HCT116 (cell line): ENCODE data around the gene CPSF2. TPM values are rescaled to one million over a fixed set of nuclear protein-coding genes. Genes with fewer than 3 reads are reported as not detected.

Experiments
- ATAC-seq: fragments of 200-7000 bp; cut with Tn5 transposase; 2 replicates; pipeline ENCODE4 v1.9.1; 2020; ENCODE audit warnings: mild to moderate bottlenecking, moderate library complexity
- BruUV-seq: library from RNA; stranded (reverse); fragments of 400-500 nt; replicated peaks from 2 replicates; lab custom pipeline; 2021; lab: Mats Ljungman, UMichigan
- CTCF ChIA-PET: fragments of 300-600 bp; sonication (Branson Sonifier 250); formaldehyde crosslinking; loops from one replicate; lab custom pipeline; 2021; ENCODE audit warnings: antibody characterized with exemption; lab: Charles Lee
- POLR2A ChIA-PET: fragments of 300-600, 350-600 bp; sonication (Branson Sonifier 250); formaldehyde crosslinking; loops from one replicate; lab custom pipeline; 2021; ENCODE audit warnings: antibody characterized with exemption; lab: Charles Lee
- RAD21 ChIA-PET, 2 experiments: fragments of 300-600 bp; sonication (Branson Sonifier 250); formaldehyde crosslinking; loops; one replicate each; lab custom pipeline; 2023; ENCODE audit warnings: low total read pairs in 2 of 2; ENCODE audit not compliant: uncharacterized antibody in 2 of 2, unreplicated experiment in 2 of 2, low non-redundant PET in 1 of 2; lab: Charles Lee
- DNase-seq: peaks from one replicate; pipeline ENCODE4 v3.0.0-alpha.2; 2010; ENCODE audit warnings: low read depth, low spot score
- H2AFZ ChIP-seq: fragments of 200-600 bp; shearing (Covaris generic), sonication (generic); 2 replicates; pipeline ENCODE4 v1.6.1; 2017; ENCODE audit warnings: low read depth, mixed run types, mixed read lengths, antibody characterized with exemption, low read length; ENCODE audit not compliant: poor library complexity, severe bottlenecking
- H3K27ac ChIP-seq: 2 replicates; pipeline ENCODE4 v1.5.1; 2012; ENCODE audit warnings: low read depth, low read length
- H3K27me3 ChIP-seq: fragments of 200-600 bp; sonication (generic); 2 replicates; pipeline ENCODE4 v1.6.1; 2016; ENCODE audit warnings: mixed run types, low read length, mixed read lengths; ENCODE audit not compliant: insufficient read depth
- H3K36me3 ChIP-seq, 2 experiments: fragments of 200-500 bp in 1 of 2; fragments of 200-600 bp in 1 of 2; sonication (Bioruptor generic) in 1 of 2; sonication (generic) in 1 of 2; 2 replicates each; pipeline versions ENCODE4 v1.5.1 to v1.6.1; 2014 to 2016; ENCODE audit warnings: low read length in 2 of 2, inconsistent platforms in 1 of 2, mixed read lengths in 1 of 2, mixed run types in 1 of 2; ENCODE audit not compliant: insufficient read depth in 2 of 2, control insufficient read depth in 1 of 2
- H3K4me1 ChIP-seq, 2 experiments: fragments of 200-600 bp in 1 of 2; sonication (generic) in 1 of 2; 2 replicates each; pipeline versions ENCODE4 v1.5.1 to v1.6.1; 2012 to 2017; ENCODE audit warnings: low read length in 2 of 2, inconsistent platforms in 1 of 2, mild to moderate bottlenecking in 1 of 2, mixed read lengths in 1 of 2, mixed run types in 1 of 2, moderate library complexity in 1 of 2; ENCODE audit not compliant: insufficient read depth in 2 of 2, control insufficient read depth in 1 of 2
- H3K4me2 ChIP-seq: fragments of 200-600 bp; sonication (generic); 2 replicates; pipeline ENCODE4 v1.6.1; 2017; ENCODE audit warnings: mixed run types, low read length, mixed read lengths
- H3K4me3 ChIP-seq, 2 experiments: fragments of 200-600 bp in 1 of 2; sonication (generic) in 1 of 2; replicated peaks in 1 of 2; 2 replicates each; pipeline ENCODE4 v1.5.1; 2011 to 2016; ENCODE audit warnings: low read length in 2 of 2, control low read depth in 1 of 2, low read depth in 1 of 2, mild to moderate bottlenecking in 1 of 2, mixed read lengths in 1 of 2, mixed run types in 1 of 2
- H3K79me2 ChIP-seq: fragments of 200-600 bp; sonication (generic); 2 replicates; pipeline ENCODE4 v1.6.1; 2017; ENCODE audit warnings: mild to moderate bottlenecking, mixed run types, low read length, moderate library complexity, mixed read lengths; ENCODE audit not compliant: insufficient read depth
- H3K9ac ChIP-seq: fragments of 200-600 bp; sonication (generic); 2 replicates; pipeline ENCODE4 v1.6.1; 2016; ENCODE audit warnings: low read length, mixed read lengths
- H3K9me2 ChIP-seq: fragments of 200-600 bp; sonication (generic), shearing (Covaris generic); 2 replicates; pipeline ENCODE4 v1.6.1; 2017; ENCODE audit warnings: mixed run types, mild to moderate bottlenecking, moderate library complexity; ENCODE audit not compliant: insufficient read depth
- H3K9me3 ChIP-seq, 2 experiments: fragments of 200-500 bp in 1 of 2; fragments of 200-600 bp in 1 of 2; sonication (Bioruptor generic) in 1 of 2; sonication (generic) in 1 of 2; 2 replicates each; pipeline ENCODE4 v1.6.1; 2014 to 2017; ENCODE audit warnings: low read length in 2 of 2, mixed read lengths in 2 of 2, inconsistent platforms in 1 of 2, low read depth in 1 of 2, mild to moderate bottlenecking in 1 of 2, mixed run types in 1 of 2, moderate library complexity in 1 of 2; ENCODE audit not compliant: control insufficient read depth in 1 of 2, insufficient read depth in 1 of 2
- H4K20me1 ChIP-seq: fragments of 200-600 bp; sonication (generic), shearing (Covaris generic); 2 replicates; pipeline ENCODE4 v1.6.1; 2017; ENCODE audit warnings: mixed run types, mild to moderate bottlenecking, moderate library complexity; ENCODE audit not compliant: insufficient read depth
- CEBPB ChIP-seq: IDR thresholded peaks from 2 replicates; pipeline ENCODE4 v1.6.1; 2012; ENCODE audit warnings: low read depth
- EGR1 ChIP-seq: IDR thresholded peaks from 2 replicates; pipeline ENCODE4 v1.6.1; 2012; ENCODE audit warnings: low read depth
- EZH2phosphoT487 ChIP-seq: fragments of 200-600 bp; IDR thresholded peaks from 2 replicates; pipeline ENCODE4 v1.6.1; 2018; ENCODE audit warnings: antibody characterized with exemption, borderline replicate concordance
- RAD21 ChIP-seq: IDR thresholded peaks from 2 replicates; pipeline ENCODE4 v1.6.1; 2012; ENCODE audit warnings: low read depth, mild to moderate bottlenecking
- TCF7L2 ChIP-seq: IDR thresholded peaks from 2 replicates; pipeline ENCODE4 v1.7.0; 2011; ENCODE audit warnings: borderline replicate concordance, inconsistent platforms; ENCODE audit not compliant: insufficient read depth, insufficient read length; ENCODE audit errors: extremely low read depth
- ZNF274 ChIP-seq: fragments of 200-500 bp; sonication (Bioruptor generic); IDR thresholded peaks from 2 replicates; pipeline ENCODE4 v1.6.1; 2014; ENCODE audit warnings: mild to moderate bottlenecking, low read depth, low read length, inconsistent platforms
- intact Hi-C: fragments of 100-400 bp; cut with micrococcal nuclease; formaldehyde crosslinking; loops from 2 replicates; pipeline ENCODE4 v1.10.0; 2022
- total RNA-seq: library from RNA; stranded (reverse); gene quantifications from one replicate; pipeline ENCODE4 v1.2.1, GENCODE V29; 2021; ENCODE audit not compliant: unreplicated experiment
- TF ChIP-seq, protein P1 (sequence below): IDR thresholded peaks from 2 replicates; pipeline ENCODE4 v1.6.1; 2012
- TF ChIP-seq, protein P2 (sequence below): IDR thresholded peaks from 2 replicates; pipeline ENCODE4 v1.6.1; 2012; ENCODE audit warnings: low read depth
- TF ChIP-seq, protein P3 (sequence below): IDR thresholded peaks from 2 replicates; pipeline ENCODE4 v1.6.1; 2011; ENCODE audit warnings: mild to moderate bottlenecking, low read length, moderate library complexity; ENCODE audit not compliant: insufficient replicate concordance; ENCODE audit errors: extremely low read depth
- TF ChIP-seq, protein P4 (sequence below), 3 experiments: fragments of 200-600 bp in 1 of 3; sonication (generic) in 1 of 3; IDR thresholded peaks in 2 of 3; conservative IDR thresholded peaks in 1 of 3; 2 replicates each; pipeline ENCODE4 v1.5.1; 2012 to 2017; ENCODE audit warnings: low read depth in 2 of 3, low read length in 2 of 3, antibody characterized with exemption in 1 of 3, borderline replicate concordance in 1 of 3, control low read depth in 1 of 3, mild to moderate bottlenecking in 1 of 3, mixed read lengths in 1 of 3, mixed run types in 1 of 3, moderate library complexity in 1 of 3; ENCODE audit not compliant: insufficient read depth in 1 of 3

CPSF2 gene
- total RNA-seq, 1 experiment from 2014 or later, result 77.0 TPM

DNA sequence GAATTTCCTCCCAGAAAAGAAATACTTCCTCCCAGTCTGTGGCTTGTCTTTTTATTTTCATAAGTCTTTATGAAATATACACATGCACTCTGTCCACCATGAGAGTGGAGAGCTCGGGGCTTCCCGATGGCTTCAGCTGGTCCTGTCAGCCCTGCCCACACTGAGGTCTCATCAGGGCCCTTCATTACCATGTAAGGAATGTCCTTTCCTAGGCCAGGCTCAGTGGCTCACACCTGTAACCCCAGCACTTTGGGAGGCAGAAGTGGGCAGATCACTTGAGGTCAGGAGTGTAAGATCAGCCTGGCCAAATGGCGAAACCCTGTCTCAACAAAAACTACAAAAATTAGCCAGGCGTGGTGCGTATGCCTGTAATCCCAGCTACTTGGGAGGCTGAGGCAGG lies 77.0 kb downstream of the CPSF2 start:
- ATAC-seq, result no peak
- Histone ChIP-seq H3K27ac (no peak overlapping the region), H3K79me2 (no peaks in the 10 kb centered on the region), H3K27me3 (no peaks in the 10 kb centered on the region), H3K4me3 (no peak overlapping the region), H3K36me3 (no peaks in the 10 kb centered on the region), H3K9me3 (no peaks in the 10 kb centered on the region), H3K4me2 (no peak overlapping the region), H3K9ac (no peak overlapping the region), H3K4me1 (no peaks in the 10 kb centered on the region), H4K20me1 (no peaks in the 10 kb centered on the region), H3K9me2 (no peaks in the 10 kb centered on the region), H2AFZ (no peak overlapping the region)
- CTCF ChIA-PET, result no interaction called here
- POLR2A ChIA-PET, result no interaction called here
- RAD21 ChIA-PET, result no interaction called here
- DNase-seq, result no peak
- TF ChIP-seq RAD21 (no peak), EGR1 (no peak), CEBPB (no peak), TCF7L2 (no peak), ZNF274 (no peak), EZH2phosphoT487 (no peak)
- TF ChIP-seq, protein P1, sequence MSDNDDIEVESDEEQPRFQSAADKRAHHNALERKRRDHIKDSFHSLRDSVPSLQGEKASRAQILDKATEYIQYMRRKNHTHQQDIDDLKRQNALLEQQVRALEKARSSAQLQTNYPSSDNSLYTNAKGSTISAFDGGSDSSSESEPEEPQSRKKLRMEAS, result no peak
- TF ChIP-seq, protein P2, sequence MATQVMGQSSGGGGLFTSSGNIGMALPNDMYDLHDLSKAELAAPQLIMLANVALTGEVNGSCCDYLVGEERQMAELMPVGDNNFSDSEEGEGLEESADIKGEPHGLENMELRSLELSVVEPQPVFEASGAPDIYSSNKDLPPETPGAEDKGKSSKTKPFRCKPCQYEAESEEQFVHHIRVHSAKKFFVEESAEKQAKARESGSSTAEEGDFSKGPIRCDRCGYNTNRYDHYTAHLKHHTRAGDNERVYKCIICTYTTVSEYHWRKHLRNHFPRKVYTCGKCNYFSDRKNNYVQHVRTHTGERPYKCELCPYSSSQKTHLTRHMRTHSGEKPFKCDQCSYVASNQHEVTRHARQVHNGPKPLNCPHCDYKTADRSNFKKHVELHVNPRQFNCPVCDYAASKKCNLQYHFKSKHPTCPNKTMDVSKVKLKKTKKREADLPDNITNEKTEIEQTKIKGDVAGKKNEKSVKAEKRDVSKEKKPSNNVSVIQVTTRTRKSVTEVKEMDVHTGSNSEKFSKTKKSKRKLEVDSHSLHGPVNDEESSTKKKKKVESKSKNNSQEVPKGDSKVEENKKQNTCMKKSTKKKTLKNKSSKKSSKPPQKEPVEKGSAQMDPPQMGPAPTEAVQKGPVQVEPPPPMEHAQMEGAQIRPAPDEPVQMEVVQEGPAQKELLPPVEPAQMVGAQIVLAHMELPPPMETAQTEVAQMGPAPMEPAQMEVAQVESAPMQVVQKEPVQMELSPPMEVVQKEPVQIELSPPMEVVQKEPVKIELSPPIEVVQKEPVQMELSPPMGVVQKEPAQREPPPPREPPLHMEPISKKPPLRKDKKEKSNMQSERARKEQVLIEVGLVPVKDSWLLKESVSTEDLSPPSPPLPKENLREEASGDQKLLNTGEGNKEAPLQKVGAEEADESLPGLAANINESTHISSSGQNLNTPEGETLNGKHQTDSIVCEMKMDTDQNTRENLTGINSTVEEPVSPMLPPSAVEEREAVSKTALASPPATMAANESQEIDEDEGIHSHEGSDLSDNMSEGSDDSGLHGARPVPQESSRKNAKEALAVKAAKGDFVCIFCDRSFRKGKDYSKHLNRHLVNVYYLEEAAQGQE, result no peak
- TF ChIP-seq, protein P3, sequence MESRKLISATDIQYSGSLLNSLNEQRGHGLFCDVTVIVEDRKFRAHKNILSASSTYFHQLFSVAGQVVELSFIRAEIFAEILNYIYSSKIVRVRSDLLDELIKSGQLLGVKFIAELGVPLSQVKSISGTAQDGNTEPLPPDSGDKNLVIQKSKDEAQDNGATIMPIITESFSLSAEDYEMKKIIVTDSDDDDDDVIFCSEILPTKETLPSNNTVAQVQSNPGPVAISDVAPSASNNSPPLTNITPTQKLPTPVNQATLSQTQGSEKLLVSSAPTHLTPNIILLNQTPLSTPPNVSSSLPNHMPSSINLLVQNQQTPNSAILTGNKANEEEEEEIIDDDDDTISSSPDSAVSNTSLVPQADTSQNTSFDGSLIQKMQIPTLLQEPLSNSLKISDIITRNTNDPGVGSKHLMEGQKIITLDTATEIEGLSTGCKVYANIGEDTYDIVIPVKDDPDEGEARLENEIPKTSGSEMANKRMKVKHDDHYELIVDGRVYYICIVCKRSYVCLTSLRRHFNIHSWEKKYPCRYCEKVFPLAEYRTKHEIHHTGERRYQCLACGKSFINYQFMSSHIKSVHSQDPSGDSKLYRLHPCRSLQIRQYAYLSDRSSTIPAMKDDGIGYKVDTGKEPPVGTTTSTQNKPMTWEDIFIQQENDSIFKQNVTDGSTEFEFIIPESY, result no peak
- TF ChIP-seq, protein P4, sequence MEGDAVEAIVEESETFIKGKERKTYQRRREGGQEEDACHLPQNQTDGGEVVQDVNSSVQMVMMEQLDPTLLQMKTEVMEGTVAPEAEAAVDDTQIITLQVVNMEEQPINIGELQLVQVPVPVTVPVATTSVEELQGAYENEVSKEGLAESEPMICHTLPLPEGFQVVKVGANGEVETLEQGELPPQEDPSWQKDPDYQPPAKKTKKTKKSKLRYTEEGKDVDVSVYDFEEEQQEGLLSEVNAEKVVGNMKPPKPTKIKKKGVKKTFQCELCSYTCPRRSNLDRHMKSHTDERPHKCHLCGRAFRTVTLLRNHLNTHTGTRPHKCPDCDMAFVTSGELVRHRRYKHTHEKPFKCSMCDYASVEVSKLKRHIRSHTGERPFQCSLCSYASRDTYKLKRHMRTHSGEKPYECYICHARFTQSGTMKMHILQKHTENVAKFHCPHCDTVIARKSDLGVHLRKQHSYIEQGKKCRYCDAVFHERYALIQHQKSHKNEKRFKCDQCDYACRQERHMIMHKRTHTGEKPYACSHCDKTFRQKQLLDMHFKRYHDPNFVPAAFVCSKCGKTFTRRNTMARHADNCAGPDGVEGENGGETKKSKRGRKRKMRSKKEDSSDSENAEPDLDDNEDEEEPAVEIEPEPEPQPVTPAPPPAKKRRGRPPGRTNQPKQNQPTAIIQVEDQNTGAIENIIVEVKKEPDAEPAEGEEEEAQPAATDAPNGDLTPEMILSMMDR (IDR thresholded peaks at IDR 0.05 in 2 of 3, conservative IDR thresholded peaks at IDR 0.05 in 1 of 3; ENCODE audit: borderline replicate concordance in 1 of 3, insufficient read depth in 1 of 3, low read depth in 2 of 3, low read length in 2 of 3), result no peak
- no TSS peak for BruUV-seq
- intact Hi-C loops, result no loop called here
